ENCODE measurements around the gene IMPACT.

GRCh38 chr18:24413148-24413547 is 13.3 kb upstream of the IMPACT start:
- TF ChIP-seq POLR2A (IDR thresholded peaks at IDR 0.05): no peak
- TF ChIP-seq, protein P1, sequence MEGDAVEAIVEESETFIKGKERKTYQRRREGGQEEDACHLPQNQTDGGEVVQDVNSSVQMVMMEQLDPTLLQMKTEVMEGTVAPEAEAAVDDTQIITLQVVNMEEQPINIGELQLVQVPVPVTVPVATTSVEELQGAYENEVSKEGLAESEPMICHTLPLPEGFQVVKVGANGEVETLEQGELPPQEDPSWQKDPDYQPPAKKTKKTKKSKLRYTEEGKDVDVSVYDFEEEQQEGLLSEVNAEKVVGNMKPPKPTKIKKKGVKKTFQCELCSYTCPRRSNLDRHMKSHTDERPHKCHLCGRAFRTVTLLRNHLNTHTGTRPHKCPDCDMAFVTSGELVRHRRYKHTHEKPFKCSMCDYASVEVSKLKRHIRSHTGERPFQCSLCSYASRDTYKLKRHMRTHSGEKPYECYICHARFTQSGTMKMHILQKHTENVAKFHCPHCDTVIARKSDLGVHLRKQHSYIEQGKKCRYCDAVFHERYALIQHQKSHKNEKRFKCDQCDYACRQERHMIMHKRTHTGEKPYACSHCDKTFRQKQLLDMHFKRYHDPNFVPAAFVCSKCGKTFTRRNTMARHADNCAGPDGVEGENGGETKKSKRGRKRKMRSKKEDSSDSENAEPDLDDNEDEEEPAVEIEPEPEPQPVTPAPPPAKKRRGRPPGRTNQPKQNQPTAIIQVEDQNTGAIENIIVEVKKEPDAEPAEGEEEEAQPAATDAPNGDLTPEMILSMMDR (IDR thresholded peaks at IDR 0.05): no peak

All from esophagus squamous epithelium (tissue), 4 donors.